ENCODE data around the gene PKDREJ.

DNA sequence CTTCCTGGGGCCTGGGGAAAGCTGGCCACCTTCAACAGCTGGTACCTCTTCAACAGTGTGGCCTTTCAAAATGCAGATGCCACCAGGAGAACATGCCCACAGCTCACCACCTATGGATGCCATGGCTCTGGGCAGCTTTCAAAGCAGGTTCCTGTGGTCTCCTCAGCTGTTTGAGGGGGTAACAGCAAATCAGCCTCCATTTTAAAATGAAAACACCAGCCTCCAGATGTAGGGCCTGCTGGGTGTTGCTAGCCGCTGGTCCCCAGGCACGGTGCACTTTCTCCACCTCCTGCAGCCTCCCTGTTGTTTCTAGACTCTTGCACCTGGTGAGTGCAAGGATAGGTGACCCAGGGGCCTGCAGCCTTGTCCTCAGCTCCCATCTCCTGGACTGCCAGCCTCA lies 23.1 kb downstream of the PKDREJ start:
- TF ChIP-seq, protein P1, sequence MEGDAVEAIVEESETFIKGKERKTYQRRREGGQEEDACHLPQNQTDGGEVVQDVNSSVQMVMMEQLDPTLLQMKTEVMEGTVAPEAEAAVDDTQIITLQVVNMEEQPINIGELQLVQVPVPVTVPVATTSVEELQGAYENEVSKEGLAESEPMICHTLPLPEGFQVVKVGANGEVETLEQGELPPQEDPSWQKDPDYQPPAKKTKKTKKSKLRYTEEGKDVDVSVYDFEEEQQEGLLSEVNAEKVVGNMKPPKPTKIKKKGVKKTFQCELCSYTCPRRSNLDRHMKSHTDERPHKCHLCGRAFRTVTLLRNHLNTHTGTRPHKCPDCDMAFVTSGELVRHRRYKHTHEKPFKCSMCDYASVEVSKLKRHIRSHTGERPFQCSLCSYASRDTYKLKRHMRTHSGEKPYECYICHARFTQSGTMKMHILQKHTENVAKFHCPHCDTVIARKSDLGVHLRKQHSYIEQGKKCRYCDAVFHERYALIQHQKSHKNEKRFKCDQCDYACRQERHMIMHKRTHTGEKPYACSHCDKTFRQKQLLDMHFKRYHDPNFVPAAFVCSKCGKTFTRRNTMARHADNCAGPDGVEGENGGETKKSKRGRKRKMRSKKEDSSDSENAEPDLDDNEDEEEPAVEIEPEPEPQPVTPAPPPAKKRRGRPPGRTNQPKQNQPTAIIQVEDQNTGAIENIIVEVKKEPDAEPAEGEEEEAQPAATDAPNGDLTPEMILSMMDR (IDR thresholded peaks at IDR 0.05; ENCODE audit: poor library complexity, severe bottlenecking), result no peak
- no peak for TF ChIP-seq RAD21 (conservative IDR thresholded peaks at IDR 0.05)
